T-cell (primary cell): ENCODE measurements around the gene ACAP3. TPM values are rescaled to one million over a fixed set of nuclear protein-coding genes. Genes with fewer than 3 reads are reported as not detected.
A peak's percentile ranks its signal among the peaks of the same experiment; 100 is the strongest.

Source experiments
- ATAC-seq, 4 experiments: fragments of 200-7000 bp in 3 of 4; fragments of 150-1000 bp in 1 of 4; cut with Tn5 transposase; replicated peaks in 1 of 4; 1 replicate in 3 of 4; 2 replicates in 1 of 4; pipeline ENCODE4 v1.10.0; 2021; ENCODE audit warnings: moderate library complexity in 3 of 4, mild to moderate bottlenecking in 2 of 4, moderate number of reproducible peaks in 1 of 4
- CTCF ChIA-PET, 2 donors: fragments of 300-600 bp; sonication (Branson Sonifier 250); formaldehyde crosslinking; loops; one replicate each; lab custom pipeline; 2022; ENCODE audit warnings: antibody characterized with exemption in 2 of 2; lab: Charles Lee
- POLR2A ChIA-PET, 2 donors: fragments of 300-600 bp; sonication (Branson Sonifier 250); formaldehyde crosslinking; loops; one replicate each; lab custom pipeline; 2022; ENCODE audit warnings: antibody characterized with exemption in 2 of 2; lab: Charles Lee
- DNase-seq, 35 experiments: peaks; one replicate each; pipeline versions ENCODE4 v3.0.0 to v3.0.0-alpha.2; 2013 to 2023
- H3K27ac ChIP-seq: one replicate; pipeline ENCODE4 v1.5.1; 2013; ENCODE audit warnings: low read length
- H3K27me3 ChIP-seq, 2 experiments: replicated peaks in 1 of 2; 1 replicate in 1 of 2; 2 replicates in 1 of 2; pipeline versions ENCODE4 v1.6.1 to v1.7.0; 2013; ENCODE audit warnings: low read length in 1 of 2, mixed read lengths in 1 of 2; ENCODE audit not compliant: control insufficient read depth in 2 of 2, insufficient read depth in 2 of 2; ENCODE audit errors: extremely low read depth in 1 of 2
- H3K36me3 ChIP-seq, 2 donors: 1 replicate in 1 of 2; 2 replicates in 1 of 2; pipeline versions ENCODE4 v1.6.1 to v1.7.0; 2013; ENCODE audit warnings: low read length in 1 of 2; ENCODE audit not compliant: control insufficient read depth in 2 of 2, insufficient read depth in 1 of 2; ENCODE audit errors: extremely low read depth in 1 of 2
- H3K4me1 ChIP-seq, 2 experiments: 1 replicate in 1 of 2; 2 replicates in 1 of 2; pipeline versions ENCODE4 v1.6.1 to v1.7.0; 2013; ENCODE audit warnings: low read length in 2 of 2, mixed read lengths in 1 of 2; ENCODE audit not compliant: insufficient read depth in 2 of 2, control insufficient read depth in 1 of 2; ENCODE audit errors: extremely low read depth in 1 of 2
- H3K4me3 ChIP-seq, 2 donors: 1 replicate in 1 of 2; 2 replicates in 1 of 2; pipeline versions ENCODE4 v1.5.1 to v1.7.0; 2013; ENCODE audit warnings: mild to moderate bottlenecking in 2 of 2, low read length in 1 of 2, moderate library complexity in 1 of 2; ENCODE audit not compliant: control insufficient read depth in 1 of 2; ENCODE audit errors: extremely low read depth in 1 of 2
- H3K9me3 ChIP-seq: 2 replicates; pipeline ENCODE4 v1.7.0; 2013
- H3K27ac Mint-ChIP-seq, 2 donors: one replicate each; pipeline ENCODE4 v1.8.0; 2020 to 2021; ENCODE audit warnings: mild to moderate bottlenecking in 2 of 2, mixed read lengths in 2 of 2
- H3K27me3 Mint-ChIP-seq, 2 donors: one replicate each; pipeline ENCODE4 v1.8.0; 2021 to 2022; ENCODE audit warnings: mixed read lengths in 2 of 2
- H3K36me3 Mint-ChIP-seq: one replicate; pipeline ENCODE4 v1.8.0; 2021; ENCODE audit warnings: mixed read lengths
- H3K4me1 Mint-ChIP-seq, 3 donors: one replicate each; pipeline ENCODE4 v1.8.0; 2020 to 2022; ENCODE audit warnings: mixed read lengths in 3 of 3, mild to moderate bottlenecking in 1 of 3
- H3K4me3 Mint-ChIP-seq, 3 donors: one replicate each; pipeline ENCODE4 v1.8.0; 2020 to 2022; ENCODE audit warnings: mild to moderate bottlenecking in 3 of 3, mixed read lengths in 3 of 3, moderate library complexity in 3 of 3
- H3K9me3 Mint-ChIP-seq, 3 donors: one replicate each; pipeline ENCODE4 v1.8.0; 2020 to 2022; ENCODE audit warnings: mixed read lengths in 3 of 3
- WGBS: methylation state at CpG from one replicate; pipeline ENCODE4 v1.1.5; 2013; ENCODE audit warnings: missing lambda C conversion rate; ENCODE audit not compliant: insufficient coverage; 5-methylcytosine and 5-hydroxymethylcytosine counted together
- total RNA-seq, 35 experiments: library from RNA in 6 of 35; stranded (reverse) in 6 of 35; fragments of 120-200 nt in 1 of 35; gene quantifications; one replicate each; pipeline versions ENCODE4 v1.2.1 to v1.2.4 and lab custom pipeline; 2013 to 2026

The ACAP3 gene
- total RNA-seq, 5 donors from 2014 or later (not counting 1 experiment from before 2014, with no cell fraction given), result 63.0 to 107 (median 99.8) TPM

DNA sequence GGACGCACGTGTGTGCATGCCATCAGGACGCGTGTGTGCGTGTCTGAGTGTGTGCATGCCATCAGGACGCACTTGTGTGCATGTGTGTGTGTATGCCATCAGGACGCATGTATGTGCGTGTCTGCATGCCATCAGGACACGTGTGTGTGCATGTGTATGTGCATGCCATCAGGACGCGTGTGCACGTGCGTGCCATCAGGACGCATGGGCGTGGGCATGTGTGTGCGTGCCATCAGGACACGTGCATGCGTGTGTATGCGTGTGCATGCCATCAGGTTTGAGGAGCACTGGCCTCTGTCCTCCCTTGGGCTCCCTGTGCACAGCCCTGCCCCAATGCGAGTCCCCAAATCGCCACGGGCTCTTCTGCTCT, 48.6 kb downstream of the ACAP3 start:
- no peaks in the 10 kb centered on the region for H3K9me3 ChIP-seq
- H3K36me3 ChIP-seq, result peaks cover 17 to 73% of the 10 kb centered on the region in 2 donors
- no peak overlapping the region for H3K27ac ChIP-seq
- no peak for DNase-seq
- Mint-ChIP-seq H3K9me3 (no peaks in the 10 kb centered on the region), H3K27ac (no peak overlapping the region), H3K36me3 (peaks cover 37% of the 10 kb centered on the region), H3K4me1 (peaks cover 8 to 19% (median 15%) of the 10 kb centered on the region in 3 donors), H3K27me3 (no peaks in the 10 kb centered on the region), H3K4me3 (no peak overlapping the region)
- H3K4me3 ChIP-seq, result no peak overlapping the region
- H3K27me3 ChIP-seq, result no peaks in the 10 kb centered on the region
- POLR2A ChIA-PET, result no interaction called here
- H3K4me1 ChIP-seq, result peaks cover 0 to 18% of the 10 kb centered on the region in 2 experiments
- no peak for ATAC-seq
- CTCF ChIA-PET, result no interaction called here
- 99% methylated on average over 22 of the region's 22 CpGs for WGBS

DNA sequence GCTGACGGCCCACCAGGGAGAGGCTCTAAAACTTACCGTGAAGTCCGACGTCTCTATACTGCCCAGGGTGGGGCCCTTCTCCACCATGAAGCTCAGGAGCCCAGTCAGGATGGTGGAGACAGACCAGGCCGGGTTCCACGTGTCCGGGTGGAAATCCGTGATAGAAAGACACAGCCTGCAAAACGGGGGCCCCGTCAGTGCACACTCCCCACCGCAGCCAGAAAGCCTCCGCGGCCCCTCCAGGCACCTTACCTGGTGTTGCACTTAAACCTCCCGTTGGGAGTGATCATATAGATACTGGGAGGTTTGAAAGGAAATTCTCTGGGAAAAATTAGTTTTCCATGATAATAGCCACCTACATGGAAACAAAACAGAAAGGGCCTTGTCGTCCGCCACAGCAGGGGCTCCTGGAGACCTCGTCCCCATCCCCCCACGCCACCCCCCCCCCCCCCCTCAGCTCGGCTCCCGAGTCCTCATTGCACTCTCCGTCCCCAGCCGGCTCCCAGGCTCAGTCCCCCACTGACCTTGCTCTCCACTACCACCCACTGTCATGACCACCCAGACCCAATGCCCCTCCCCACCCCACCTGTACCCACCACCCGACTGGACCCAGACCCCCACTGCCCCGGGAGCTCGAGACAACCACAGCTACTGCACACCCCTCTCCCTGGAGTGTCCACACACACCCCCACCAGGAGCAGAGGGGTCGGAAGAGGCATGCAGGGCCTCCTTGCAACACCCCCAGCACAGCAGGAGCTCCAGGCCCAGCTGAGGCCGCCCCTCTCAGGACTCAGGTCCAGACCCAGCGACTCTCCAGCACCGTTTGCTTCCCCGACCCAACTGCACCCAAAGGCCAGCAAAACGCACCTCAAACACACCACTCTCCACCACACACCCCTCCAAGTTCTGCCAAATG, 50.5 kb downstream of the ACAP3 start:
- peaks cover 9 to 62% of the 10 kb centered on the region in 2 donors for H3K36me3 ChIP-seq
- H3K4me1 ChIP-seq, result peaks cover 0 to 14% of the 10 kb centered on the region in 2 experiments
- H3K4me1 Mint-ChIP-seq, result peaks cover 15 to 17% (median 16%) of the 10 kb centered on the region in 3 donors
- CTCF ChIA-PET, result no interaction called here
- no peak overlapping the region for H3K27ac ChIP-seq
- no peaks in the 10 kb centered on the region for H3K9me3 Mint-ChIP-seq
- H3K4me3 ChIP-seq, result no peak overlapping the region
- 95% methylated on average over 12 of the region's 31 CpGs for WGBS
- no peaks in the 10 kb centered on the region for H3K27me3 Mint-ChIP-seq
- ATAC-seq (no peak), DNase-seq (no peak)
- no peaks in the 10 kb centered on the region for H3K9me3 ChIP-seq
- H3K27me3 ChIP-seq, result no peaks in the 10 kb centered on the region
- peak overlapping the region in 1 of 2 donors; percentile 61 for H3K27ac Mint-ChIP-seq
- peaks cover 41% of the 10 kb centered on the region for H3K36me3 Mint-ChIP-seq
- no peak overlapping the region for H3K4me3 Mint-ChIP-seq
- POLR2A ChIA-PET, result no interaction called here

DNA sequence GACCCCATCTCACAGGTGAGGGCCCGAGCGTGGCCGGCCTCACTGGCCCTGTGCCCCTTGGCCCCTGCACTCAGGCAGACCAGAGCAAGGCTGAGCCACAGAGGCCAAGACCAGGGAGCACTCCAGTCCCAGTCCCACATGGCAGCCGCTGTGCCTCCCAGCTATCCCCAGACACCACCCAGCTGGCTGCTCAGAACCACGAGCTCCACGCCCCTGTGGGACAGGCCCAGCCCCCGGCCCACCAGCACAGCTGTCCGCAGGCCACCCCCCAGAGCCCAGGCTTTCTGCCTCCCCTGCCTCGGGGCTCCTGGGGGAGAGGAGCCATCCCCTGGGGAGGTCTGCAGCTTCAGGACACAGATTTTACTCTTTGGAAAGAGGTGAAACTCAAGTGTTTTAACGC, 52.1 kb downstream of the ACAP3 start:
- no peak overlapping the region for H3K27ac ChIP-seq
- peaks cover 8 to 17% of the 10 kb centered on the region in 2 experiments for H3K4me1 ChIP-seq
- no peaks in the 10 kb centered on the region for H3K9me3 ChIP-seq
- H3K36me3 ChIP-seq, result peaks cover 9 to 51% of the 10 kb centered on the region in 2 donors
- CTCF ChIA-PET, result no interaction called here
- Mint-ChIP-seq H3K27me3 (no peaks in the 10 kb centered on the region), H3K27ac (no peak overlapping the region), H3K36me3 (peaks cover 35% of the 10 kb centered on the region), H3K4me1 (peaks cover 16 to 19% (median 17%) of the 10 kb centered on the region in 3 donors), H3K4me3 (no peak overlapping the region), H3K9me3 (no peaks in the 10 kb centered on the region)
- no peak for DNase-seq
- no peaks in the 10 kb centered on the region for H3K27me3 ChIP-seq
- WGBS, result 99% methylated on average over 8 of the region's 10 CpGs
- no peak for ATAC-seq
- POLR2A ChIA-PET, result no interaction called here
- H3K4me3 ChIP-seq, result no peak overlapping the region

DNA sequence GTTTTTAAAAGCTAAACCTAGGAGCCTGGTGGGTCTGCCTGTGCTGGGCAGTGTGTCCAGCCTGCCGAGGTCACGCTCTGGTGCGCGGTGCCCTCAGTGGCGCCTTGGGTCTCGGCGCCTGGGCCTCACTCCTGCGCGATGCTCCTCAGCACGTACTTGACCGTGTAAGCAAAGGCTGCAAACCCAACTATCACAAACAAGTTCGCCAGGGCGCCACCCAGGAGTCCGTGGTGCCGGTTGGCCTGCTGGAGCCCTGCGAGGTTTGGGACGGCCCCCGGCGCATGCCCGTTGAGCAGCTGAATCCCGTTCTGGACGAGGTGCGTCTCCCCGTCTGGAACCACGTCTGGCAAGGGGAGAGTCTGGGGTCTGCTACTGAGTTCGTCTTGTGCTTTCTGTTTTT, 52.7 kb downstream of the ACAP3 start:
- H3K4me1 Mint-ChIP-seq, result peaks cover 17 to 23% (median 18%) of the 10 kb centered on the region in 3 donors
- Histone ChIP-seq H3K27me3 (no peaks in the 10 kb centered on the region), H3K4me1 (peaks cover 12 to 22% of the 10 kb centered on the region in 2 experiments), H3K9me3 (no peaks in the 10 kb centered on the region), H3K4me3 (no peak overlapping the region), H3K27ac (no peak overlapping the region), H3K36me3 (peaks cover 9 to 46% of the 10 kb centered on the region in 2 donors)
- DNase-seq (no peak), ATAC-seq (no peak)
- no peaks in the 10 kb centered on the region for H3K27me3 Mint-ChIP-seq
- no peak overlapping the region for H3K4me3 Mint-ChIP-seq
- 92% methylated on average over 21 of the region's 26 CpGs for WGBS
- no peak overlapping the region for H3K27ac Mint-ChIP-seq
- H3K9me3 Mint-ChIP-seq, result no peaks in the 10 kb centered on the region
- POLR2A ChIA-PET, result no interaction called here
- H3K36me3 Mint-ChIP-seq, result peaks cover 33% of the 10 kb centered on the region
- CTCF ChIA-PET, result no interaction called here

DNA sequence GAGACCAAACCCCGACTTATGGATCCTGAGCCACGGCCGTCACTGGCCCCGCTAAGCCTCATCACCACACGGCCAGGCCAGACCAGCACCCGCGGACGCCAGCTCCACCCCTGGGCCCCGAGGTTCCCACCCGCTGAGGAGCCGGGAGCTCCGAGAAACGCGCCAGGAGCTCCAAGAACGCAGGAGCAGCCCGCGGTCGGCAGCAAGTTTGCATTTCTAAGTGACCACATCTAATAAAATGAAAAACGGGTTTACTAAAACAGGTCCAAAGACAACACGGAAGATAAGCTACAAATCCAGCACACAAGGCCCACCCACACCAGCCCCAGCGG, 53.1 kb downstream of the ACAP3 start:
- DNase-seq (no peak), ATAC-seq (no peak)
- Histone ChIP-seq H3K4me3 (no peak overlapping the region), H3K27ac (no peak overlapping the region), H3K9me3 (no peaks in the 10 kb centered on the region), H3K36me3 (peaks cover 9 to 41% of the 10 kb centered on the region in 2 donors), H3K4me1 (peaks cover 12 to 24% of the 10 kb centered on the region in 2 experiments), H3K27me3 (no peaks in the 10 kb centered on the region)
- Mint-ChIP-seq H3K9me3 (no peaks in the 10 kb centered on the region), H3K27ac (no peak overlapping the region), H3K4me1 (peaks cover 17 to 23% (median 18%) of the 10 kb centered on the region in 3 donors), H3K27me3 (no peaks in the 10 kb centered on the region), H3K36me3 (peaks cover 29% of the 10 kb centered on the region), H3K4me3 (no peak overlapping the region)
- POLR2A ChIA-PET, result no interaction called here
- WGBS, result 90% methylated on average over 21 of the region's 21 CpGs
- CTCF ChIA-PET, result no interaction called here

DNA sequence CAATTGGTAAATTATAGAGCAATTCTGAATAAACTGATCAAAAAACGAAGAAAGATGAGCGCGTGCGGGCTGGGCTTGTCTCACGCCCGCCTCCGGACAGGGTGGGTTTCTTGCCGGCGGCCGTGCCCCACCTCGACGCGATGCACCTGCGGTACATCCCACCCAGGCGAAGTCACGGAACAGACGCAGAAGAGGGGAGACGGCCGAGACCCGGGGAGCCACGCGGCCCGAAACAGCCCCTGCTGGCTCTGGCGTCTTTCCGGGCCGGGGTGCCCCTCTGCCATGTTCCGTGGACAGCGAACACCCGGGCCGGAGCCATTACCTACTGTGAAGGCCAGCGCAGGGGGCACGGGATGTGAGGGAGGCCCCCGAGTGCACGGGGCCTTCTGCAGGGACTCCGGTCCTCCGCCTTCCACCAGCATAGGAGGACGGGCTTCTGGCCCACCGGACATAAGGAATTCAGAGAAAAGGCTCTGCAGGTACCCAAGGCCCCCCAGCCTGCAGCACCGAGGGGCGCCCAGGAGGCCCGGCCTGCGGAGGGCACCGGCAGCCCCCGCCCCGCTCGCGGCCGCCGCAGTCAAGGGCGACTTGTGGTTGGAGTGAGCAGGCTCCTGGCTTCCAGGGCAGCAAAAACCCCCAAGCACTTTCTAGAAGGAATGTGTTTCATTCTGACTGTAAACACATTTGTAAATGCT, 53.6 kb downstream of the ACAP3 start:
- no peaks in the 10 kb centered on the region for H3K27me3 Mint-ChIP-seq
- ChIA-PET POLR2A (no interaction called here), CTCF (no interaction called here)
- Histone ChIP-seq H3K4me1 (peaks cover 12 to 26% of the 10 kb centered on the region in 2 experiments), H3K9me3 (no peaks in the 10 kb centered on the region), H3K27ac (no peak overlapping the region), H3K36me3 (peaks cover 9 to 39% of the 10 kb centered on the region in 2 donors), H3K4me3 (no peak overlapping the region), H3K27me3 (no peaks in the 10 kb centered on the region)
- H3K36me3 Mint-ChIP-seq, result peaks cover 25% of the 10 kb centered on the region
- no peak overlapping the region for H3K27ac Mint-ChIP-seq
- peaks cover 17 to 24% (median 21%) of the 10 kb centered on the region in 3 donors for H3K4me1 Mint-ChIP-seq
- H3K4me3 Mint-ChIP-seq, result no peak overlapping the region
- ATAC-seq (no peak), DNase-seq (no peak)
- 97% methylated on average over 45 of the region's 50 CpGs for WGBS
- H3K9me3 Mint-ChIP-seq, result no peaks in the 10 kb centered on the region
